GM12873 (cell line): ENCODE measurements around the gene FEM1C.

ENCODE experiments used
- TF ChIP-seq, protein P1 (sequence below): IDR thresholded peaks from 2 replicates; pipeline ENCODE4 v1.5.1; 2012; ENCODE audit warnings: low read depth, mild to moderate bottlenecking, moderate library complexity, low read length, control low read depth; ENCODE audit not compliant: insufficient read depth; ENCODE audit errors: missing control alignments

The FEM1C gene

DNA sequence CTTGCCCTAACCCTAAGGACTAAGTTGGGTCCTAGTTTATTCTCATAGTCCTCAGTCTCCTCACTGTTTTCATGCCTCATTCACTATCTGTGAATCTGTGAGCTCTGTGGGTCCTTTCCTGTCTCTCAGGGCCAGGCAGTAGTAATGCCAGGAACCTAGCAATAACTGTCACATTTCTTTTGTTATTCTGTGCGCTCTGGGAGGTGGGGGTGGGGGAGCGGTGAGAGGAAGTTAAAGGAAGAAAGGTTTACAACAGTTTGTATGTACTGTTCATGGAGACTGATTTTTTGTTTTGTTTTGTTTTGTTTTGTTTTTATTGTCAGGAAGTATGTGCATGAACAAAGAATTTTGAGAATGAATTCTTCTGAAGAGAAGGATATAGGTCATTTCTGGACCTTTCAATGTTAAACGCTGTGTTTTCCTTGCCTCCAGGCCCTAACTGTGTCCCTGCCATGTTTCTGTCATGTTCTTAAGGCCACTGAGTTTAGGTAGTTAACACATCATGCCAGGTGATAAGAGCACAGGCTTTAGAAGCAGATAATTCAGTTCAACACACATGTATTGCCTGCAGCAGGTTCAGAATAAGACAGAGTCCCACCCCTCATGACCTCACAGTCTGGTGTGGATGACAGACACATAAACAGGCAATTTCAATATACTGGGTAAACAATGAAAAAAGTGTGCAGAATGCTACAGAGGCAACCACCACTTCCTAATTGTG is 13.3 kb upstream of the FEM1C start:
- TF ChIP-seq, protein P1, sequence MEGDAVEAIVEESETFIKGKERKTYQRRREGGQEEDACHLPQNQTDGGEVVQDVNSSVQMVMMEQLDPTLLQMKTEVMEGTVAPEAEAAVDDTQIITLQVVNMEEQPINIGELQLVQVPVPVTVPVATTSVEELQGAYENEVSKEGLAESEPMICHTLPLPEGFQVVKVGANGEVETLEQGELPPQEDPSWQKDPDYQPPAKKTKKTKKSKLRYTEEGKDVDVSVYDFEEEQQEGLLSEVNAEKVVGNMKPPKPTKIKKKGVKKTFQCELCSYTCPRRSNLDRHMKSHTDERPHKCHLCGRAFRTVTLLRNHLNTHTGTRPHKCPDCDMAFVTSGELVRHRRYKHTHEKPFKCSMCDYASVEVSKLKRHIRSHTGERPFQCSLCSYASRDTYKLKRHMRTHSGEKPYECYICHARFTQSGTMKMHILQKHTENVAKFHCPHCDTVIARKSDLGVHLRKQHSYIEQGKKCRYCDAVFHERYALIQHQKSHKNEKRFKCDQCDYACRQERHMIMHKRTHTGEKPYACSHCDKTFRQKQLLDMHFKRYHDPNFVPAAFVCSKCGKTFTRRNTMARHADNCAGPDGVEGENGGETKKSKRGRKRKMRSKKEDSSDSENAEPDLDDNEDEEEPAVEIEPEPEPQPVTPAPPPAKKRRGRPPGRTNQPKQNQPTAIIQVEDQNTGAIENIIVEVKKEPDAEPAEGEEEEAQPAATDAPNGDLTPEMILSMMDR = no peak

- TF ChIP-seq, protein P1 = no peak
Measured at GRCh38 chr5:115556276-115556675, 11.7 kb upstream of the FEM1C start.

DNA sequence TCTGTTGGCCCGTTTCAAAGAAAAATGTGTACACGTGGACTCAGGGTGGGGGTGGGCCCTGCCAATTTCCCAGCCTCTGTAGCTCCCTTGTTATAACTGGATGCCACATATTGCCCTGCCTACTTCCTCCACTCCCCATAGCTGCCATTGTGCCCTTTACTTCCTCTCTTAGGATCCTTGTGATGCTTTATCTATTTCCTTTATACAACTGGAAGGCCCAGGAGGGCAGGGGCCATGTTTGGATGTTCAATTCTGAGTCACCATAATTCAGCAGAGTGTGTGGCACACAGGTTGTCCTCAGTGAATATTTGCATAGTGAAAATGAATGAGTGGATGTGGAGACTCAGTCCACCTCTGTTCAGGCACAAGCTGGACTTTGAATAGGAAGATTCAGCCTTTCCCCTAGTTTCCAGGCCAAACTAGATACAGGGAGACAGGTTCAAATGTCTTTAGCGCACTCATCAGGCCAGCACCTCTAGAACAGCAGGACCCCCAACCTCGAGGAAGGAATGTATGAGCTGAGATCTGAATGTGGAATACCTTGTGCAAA is 10.6 kb upstream of the FEM1C start:
- TF ChIP-seq, protein P1 = no peak

GRCh38 chr5:115553082-115553481 is 8.5 kb upstream of the FEM1C start:
- TF ChIP-seq, protein P1 = no peak

DNA sequence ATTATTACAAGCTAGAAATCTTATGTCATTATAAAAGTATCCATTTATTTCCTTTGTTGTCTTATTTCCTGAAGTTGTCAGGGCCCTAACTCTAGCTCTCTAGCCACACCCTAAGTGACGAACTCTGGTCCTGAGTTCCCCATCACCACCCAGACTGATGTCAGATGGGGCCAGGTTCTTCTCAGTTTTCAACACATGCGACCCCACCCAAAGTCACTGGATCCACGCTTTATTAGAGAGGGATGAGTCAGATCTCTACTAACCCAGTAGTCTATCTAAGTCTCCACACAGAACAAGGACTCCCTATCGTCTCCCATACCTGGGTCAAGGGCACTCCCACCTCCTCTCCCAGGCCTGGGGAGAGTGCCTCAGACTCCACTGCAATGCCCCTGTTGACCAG is 6.8 kb upstream of the FEM1C start:
- TF ChIP-seq, protein P1 = no peak

- TF ChIP-seq, protein P1 = peak; percentile 50
Measured at GRCh38 chr5:115549154-115549553, 4.6 kb upstream of the FEM1C start.

GRCh38 chr5:115548683-115549082 is 4.1 kb upstream of the FEM1C start:
- TF ChIP-seq, protein P1 = no peak
